Mammary epithelial cell (primary cell): ENCODE measurements around the gene FRAT2.

ENCODE experiments used
- CTCF ChIP-seq, 2 donors: IDR thresholded peaks in 1 of 2; conservative IDR thresholded peaks in 1 of 2; 2 replicates each; pipeline ENCODE4 v1.5.1; 2011 to 2012; ENCODE audit warnings: inconsistent platforms in 2 of 2, low read length in 2 of 2, mild to moderate bottlenecking in 2 of 2, control low read depth in 1 of 2, low read depth in 1 of 2; ENCODE audit not compliant: insufficient read depth in 1 of 2; ENCODE audit errors: extremely low read depth in 1 of 2
- EZH2 ChIP-seq: IDR thresholded peaks from 2 replicates; pipeline ENCODE4 v1.6.1; 2012; ENCODE audit warnings: low read length, inconsistent platforms, borderline replicate concordance

DNA sequence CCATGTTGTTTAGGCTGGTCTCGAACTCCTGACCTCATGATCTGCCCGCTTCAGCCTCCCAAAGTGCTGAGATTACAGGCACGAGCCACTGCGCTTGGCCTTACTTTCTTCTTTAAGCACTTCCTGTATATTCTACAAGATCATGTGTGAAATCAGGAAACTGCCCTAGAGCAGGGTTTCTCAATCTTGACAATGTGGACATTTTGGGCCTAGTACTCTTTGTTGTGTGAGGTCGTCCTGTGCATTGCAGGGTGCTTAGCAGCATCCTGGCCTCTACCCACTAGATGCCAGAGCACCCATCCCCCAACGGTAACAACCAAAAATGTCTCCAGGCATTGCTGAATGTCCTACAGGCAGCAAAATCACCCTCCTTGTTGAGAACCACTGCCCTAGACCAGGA is 41.9 kb upstream of the FRAT2 start:
- TF ChIP-seq CTCF (conservative IDR thresholded peaks at IDR 0.05 in 1 of 2, IDR thresholded peaks at IDR 0.05 in 1 of 2; ENCODE audit: extremely low read depth in 1 of 2, insufficient read depth in 1 of 2, low read depth in 1 of 2, low read length in 2 of 2) (no peak), EZH2 (no peak)
